RWPE2 (cell line): ENCODE data around the gene MAB21L3.

ENCODE experiments used
- ATAC-seq: fragments of 200-7000 bp; cut with Tn5 transposase; 3 replicates; pipeline ENCODE4 v1.9.1; 2021; ENCODE audit warnings: low read depth
- DNase-seq: peaks from one replicate; pipeline ENCODE4 v3.0.0-alpha.2; 2020; ENCODE audit warnings: low spot score
- H3K27ac ChIP-seq: fragments of 450-650 bp; 2 replicates; pipeline ENCODE4 v1.5.1; 2017; ENCODE audit warnings: mild to moderate bottlenecking; ENCODE audit not compliant: poor library complexity, severe bottlenecking
- H3K27me3 ChIP-seq: fragments of 250-450 bp; sonication (Bioruptor Pico); 2 replicates; pipeline ENCODE4 v1.5.1; 2021; ENCODE audit warnings: mild to moderate bottlenecking, moderate library complexity; ENCODE audit not compliant: insufficient read depth, poor library complexity, severe bottlenecking
- H3K36me3 ChIP-seq: fragments of 250-450 bp; sonication (Bioruptor Pico); 2 replicates; pipeline ENCODE4 v1.5.1; 2020; ENCODE audit warnings: low read depth, mild to moderate bottlenecking, moderate library complexity
- H3K4me1 ChIP-seq: fragments of 250-450 bp; sonication (Bioruptor Pico); 2 replicates; pipeline ENCODE4 v1.5.1; 2021; ENCODE audit warnings: mild to moderate bottlenecking, moderate library complexity; ENCODE audit not compliant: insufficient read depth, poor library complexity, severe bottlenecking
- H3K4me3 ChIP-seq: fragments of 250-450 bp; sonication (Bioruptor Pico); 2 replicates; pipeline ENCODE4 v1.5.1; 2021; ENCODE audit warnings: mild to moderate bottlenecking, moderate library complexity; ENCODE audit not compliant: severe bottlenecking
- H3K9me3 ChIP-seq: fragments of 250-450 bp; sonication (Bioruptor Pico); 2 replicates; pipeline ENCODE4 v1.5.1; 2021; ENCODE audit warnings: mild to moderate bottlenecking, moderate library complexity; ENCODE audit not compliant: severe bottlenecking
- CTCF ChIP-seq: fragments of 450-650 bp; IDR thresholded peaks from one replicate; pipeline ENCODE4 v1.5.1; 2017; ENCODE audit warnings: mild to moderate bottlenecking, moderate library complexity; ENCODE audit not compliant: poor library complexity, severe bottlenecking

MAB21L3 gene

GRCh38 chr1:116159611-116160010 is 48.4 kb downstream of the MAB21L3 start:
- H3K27ac ChIP-seq, result no peak overlapping the region
- no peak for TF ChIP-seq CTCF
- H3K27me3 ChIP-seq, result no peaks in the 10 kb centered on the region
- no peaks in the 10 kb centered on the region for H3K9me3 ChIP-seq
- ATAC-seq (no peak), DNase-seq (no peak)
- H3K36me3 ChIP-seq, result no peaks in the 10 kb centered on the region
- no peaks in the 10 kb centered on the region for H3K4me1 ChIP-seq
- no peak overlapping the region for H3K4me3 ChIP-seq

- H3K36me3 ChIP-seq, result no peaks in the 10 kb centered on the region
- ATAC-seq (no peak), DNase-seq (no peak)
- H3K4me1 ChIP-seq, result no peaks in the 10 kb centered on the region
- TF ChIP-seq CTCF, result no peak
- no peaks in the 10 kb centered on the region for H3K9me3 ChIP-seq
- H3K4me3 ChIP-seq, result no peak overlapping the region
- H3K27ac ChIP-seq, result no peak overlapping the region
- no peaks in the 10 kb centered on the region for H3K27me3 ChIP-seq
Observed at GRCh38 chr1:116161390-116161789, 50.2 kb downstream of the MAB21L3 start.

GRCh38 chr1:116161877-116162390 is 50.7 kb downstream of the MAB21L3 start:
- no peak for DNase-seq
- H3K36me3 ChIP-seq, result no peaks in the 10 kb centered on the region
- no peak for ATAC-seq
- no peaks in the 10 kb centered on the region for H3K4me1 ChIP-seq
- H3K27me3 ChIP-seq, result no peaks in the 10 kb centered on the region
- TF ChIP-seq CTCF, result no peak
- no peak overlapping the region for H3K4me3 ChIP-seq
- no peak overlapping the region for H3K27ac ChIP-seq
- no peaks in the 10 kb centered on the region for H3K9me3 ChIP-seq

GRCh38 chr1:116163533-116163932 is 52.3 kb downstream of the MAB21L3 start:
- ATAC-seq, result no peak

More at GRCh38 chr1:116163533-116163932, 52.3 kb downstream of the MAB21L3 start:
- H3K4me3 ChIP-seq, result no peak overlapping the region
- no peaks in the 10 kb centered on the region for H3K9me3 ChIP-seq
- H3K4me1 ChIP-seq, result no peaks in the 10 kb centered on the region
- H3K36me3 ChIP-seq, result no peaks in the 10 kb centered on the region
- no peak for TF ChIP-seq CTCF
- H3K27ac ChIP-seq, result no peak overlapping the region
- DNase-seq, result no peak
- no peaks in the 10 kb centered on the region for H3K27me3 ChIP-seq
